HEK293 (cell line): ENCODE results near the gene HOMER1.

Experiments
- CTCF ChIA-PET: fragments of 350-600 bp; formaldehyde crosslinking; extraction: SDS; loops from one replicate; lab custom pipeline; 2021; ENCODE audit warnings: antibody characterized with exemption; lab: Yijun Ruan, JAX
- POLR2A ChIA-PET: fragments of 300-600 bp; formaldehyde crosslinking; extraction: SDS; loops from one replicate; lab custom pipeline; 2020; ENCODE audit warnings: antibody characterized with exemption, inconsistent platforms; lab: Yijun Ruan, JAX
- H3K27ac ChIP-seq: fragments of 200-500 bp; sonication (Bioruptor generic); 2 replicates; pipeline ENCODE4 v1.5.1; 2014; ENCODE audit warnings: low read depth, low read length, control low read depth, inconsistent platforms; ENCODE audit errors: extremely low read depth
- H3K36me3 ChIP-seq, 2 experiments: fragments of 200-500 bp in 1 of 2; sonication (Bioruptor generic) in 1 of 2; 1 replicate in 1 of 2; 2 replicates in 1 of 2; pipeline ENCODE4 v1.5.1; 2014 to 2017; ENCODE audit warnings: inconsistent platforms in 2 of 2, low read length in 2 of 2; ENCODE audit not compliant: control insufficient read depth in 2 of 2, insufficient read depth in 1 of 2
- H3K4me1 ChIP-seq: fragments of 200-500 bp; sonication (Bioruptor generic); 2 replicates; pipeline ENCODE4 v1.5.1; 2014; ENCODE audit warnings: mild to moderate bottlenecking, low read length, inconsistent platforms; ENCODE audit not compliant: control insufficient read depth, insufficient read depth
- H3K4me3 ChIP-seq: 2 replicates; pipeline ENCODE4 v1.5.1; 2011; ENCODE audit warnings: low read depth, mild to moderate bottlenecking, control low read depth, low read length, moderate library complexity
- H3K9me3 ChIP-seq: fragments of 200-500 bp; sonication (Bioruptor generic); 2 replicates; pipeline ENCODE4 v1.5.1; 2014; ENCODE audit warnings: low read depth, low read length, inconsistent platforms; ENCODE audit not compliant: control insufficient read depth, insufficient read depth
- KLF16 ChIP-seq: fragments of 450-650 bp; formaldehyde crosslinking; IDR thresholded peaks from 2 replicates; pipeline ENCODE4 v1.5.1; 2017; ENCODE audit warnings: missing biosample characterization, missing genetic modification characterization
- MEIS1 ChIP-seq: sonication (generic); formaldehyde crosslinking; IDR thresholded peaks from 2 replicates; pipeline ENCODE4 v1.8.1; 2022; ENCODE audit warnings: missing genetic modification reagents, mild to moderate bottlenecking, borderline replicate concordance
- PRDM6 ChIP-seq: fragments of 450-650 bp; formaldehyde crosslinking; IDR thresholded peaks from 2 replicates; pipeline ENCODE4 v1.5.1; 2017; ENCODE audit warnings: missing biosample characterization, missing genetic modification characterization
- REPIN1 ChIP-seq: fragments of 450-650 bp; formaldehyde crosslinking; IDR thresholded peaks from 2 replicates; pipeline ENCODE4 v1.5.1; 2017; ENCODE audit warnings: missing biosample characterization, missing genetic modification characterization, low read depth
- ZBTB17 ChIP-seq: fragments of 450-650 bp; formaldehyde crosslinking; IDR thresholded peaks from 2 replicates; pipeline ENCODE4 v1.5.1; 2016; ENCODE audit warnings: missing biosample characterization, missing genetic modification characterization
- ZBTB20 ChIP-seq: fragments of 450-650 bp; formaldehyde crosslinking; IDR thresholded peaks from 2 replicates; pipeline ENCODE4 v1.5.1; 2016; ENCODE audit warnings: missing biosample characterization, missing genetic modification characterization
- ZBTB8A ChIP-seq: fragments of 450-650 bp; formaldehyde crosslinking; IDR thresholded peaks from 2 replicates; pipeline ENCODE4 v1.5.1; 2016; ENCODE audit warnings: missing biosample characterization, missing genetic modification characterization
- ZFP69B ChIP-seq: fragments of 450-650 bp; formaldehyde crosslinking; IDR thresholded peaks from 2 replicates; pipeline ENCODE4 v1.5.1; 2016; ENCODE audit warnings: missing biosample characterization, missing genetic modification characterization
- ZNF112 ChIP-seq: fragments of 450-650 bp; formaldehyde crosslinking; IDR thresholded peaks from 2 replicates; pipeline ENCODE4 v1.5.0; 2017; ENCODE audit warnings: missing biosample characterization, missing genetic modification characterization
- ZNF133 ChIP-seq: fragments of 450-650 bp; formaldehyde crosslinking; IDR thresholded peaks from 2 replicates; pipeline ENCODE4 v1.5.1; 2016; ENCODE audit warnings: missing biosample characterization, missing genetic modification characterization
- ZNF155 ChIP-seq: fragments of 450-650 bp; formaldehyde crosslinking; IDR thresholded peaks from 2 replicates; pipeline ENCODE4 v1.5.1; 2016; ENCODE audit warnings: missing biosample characterization, missing genetic modification characterization
- ZNF2 ChIP-seq: fragments of 450-650 bp; formaldehyde crosslinking; IDR thresholded peaks from 2 replicates; pipeline ENCODE4 v1.5.1; 2016; ENCODE audit warnings: missing biosample characterization, missing genetic modification characterization
- ZNF23 ChIP-seq: fragments of 450-650 bp; formaldehyde crosslinking; IDR thresholded peaks from 2 replicates; pipeline ENCODE4 v1.5.1; 2016; ENCODE audit warnings: missing biosample characterization, missing genetic modification characterization, borderline replicate concordance
- ZNF292 ChIP-seq: fragments of 450-650 bp; formaldehyde crosslinking; IDR thresholded peaks from 2 replicates; pipeline ENCODE4 v1.5.1; 2016; ENCODE audit warnings: low read depth, missing biosample characterization, missing genetic modification characterization, borderline replicate concordance
- ZNF341 ChIP-seq: fragments of 450-650 bp; formaldehyde crosslinking; IDR thresholded peaks from 2 replicates; pipeline ENCODE4; 2016; ENCODE audit warnings: low read depth, missing biosample characterization, missing genetic modification characterization
- ZNF473 ChIP-seq: fragments of 450-650 bp; formaldehyde crosslinking; IDR thresholded peaks from 2 replicates; pipeline ENCODE4 v1.5.1; 2017; ENCODE audit warnings: missing biosample characterization, missing genetic modification characterization
- ZNF501 ChIP-seq: fragments of 450-650 bp; formaldehyde crosslinking; IDR thresholded peaks from 2 replicates; pipeline ENCODE4 v1.5.1; 2016; ENCODE audit warnings: missing biosample characterization, missing genetic modification characterization
- ZNF510 ChIP-seq: fragments of 450-650 bp; formaldehyde crosslinking; IDR thresholded peaks from 2 replicates; pipeline ENCODE4 v1.5.1; 2018; ENCODE audit warnings: mild to moderate bottlenecking, missing genetic modification characterization, missing biosample characterization; ENCODE audit not compliant: insufficient replicate concordance
- ZNF626 ChIP-seq: fragments of 450-650 bp; sonication (Bioruptor Pico); formaldehyde crosslinking; IDR thresholded peaks from 2 replicates; pipeline ENCODE4 v1.5.1; 2018; ENCODE audit warnings: missing biosample characterization, missing genetic modification characterization, inconsistent platforms
- ZNF639 ChIP-seq: fragments of 450-650 bp; formaldehyde crosslinking; IDR thresholded peaks from 2 replicates; pipeline ENCODE4 v1.5.1; 2016; ENCODE audit warnings: missing biosample characterization, missing genetic modification characterization
- ZNF658 ChIP-seq: fragments of 450-650 bp; formaldehyde crosslinking; IDR thresholded peaks from 2 replicates; pipeline ENCODE4; 2016; ENCODE audit warnings: missing biosample characterization, missing genetic modification characterization
- ZNF704 ChIP-seq: fragments of 450-650 bp; formaldehyde crosslinking; IDR thresholded peaks from 2 replicates; pipeline ENCODE4 v1.5.1; 2016; ENCODE audit warnings: missing biosample characterization, missing genetic modification characterization
- ZNF76 ChIP-seq: fragments of 450-650 bp; formaldehyde crosslinking; IDR thresholded peaks from 2 replicates; pipeline ENCODE4; 2016; ENCODE audit warnings: low read depth, missing biosample characterization, missing genetic modification characterization, borderline replicate concordance
- ZNF768 ChIP-seq: fragments of 450-650 bp; formaldehyde crosslinking; IDR thresholded peaks from 2 replicates; pipeline ENCODE4 v1.5.1; 2018; ENCODE audit warnings: missing biosample characterization, mild to moderate bottlenecking, missing genetic modification characterization
- ZNF785 ChIP-seq: fragments of 450-650 bp; formaldehyde crosslinking; IDR thresholded peaks from 2 replicates; pipeline ENCODE4 v1.5.1; 2016; ENCODE audit warnings: missing biosample characterization, missing genetic modification characterization
- TF ChIP-seq, protein P1 (sequence below): fragments of 450-650 bp; formaldehyde crosslinking; IDR thresholded peaks from 2 replicates; pipeline ENCODE4 v1.5.1; 2016; ENCODE audit warnings: missing biosample characterization, missing genetic modification characterization
- TF ChIP-seq, protein P2 (sequence below): fragments of 450-650 bp; formaldehyde crosslinking; IDR thresholded peaks from 2 replicates; pipeline ENCODE4 v1.5.1; 2017; ENCODE audit warnings: missing biosample characterization, missing genetic modification characterization

Gene HOMER1

GRCh38 chr5:79416499-79416898 is 97.4 kb downstream of the HOMER1 start (continued):
- TF ChIP-seq REPIN1 (tag by site-specific recombination) (no peak), ZBTB8A (tag by site-specific recombination) (no peak), ZNF292 (tag by site-specific recombination) (no peak), ZNF658 (tag by site-specific recombination) (no peak), ZBTB17 (tag by site-specific recombination) (no peak), ZNF76 (tag by site-specific recombination) (no peak), ZNF155 (no peak), ZNF112 (tag by site-specific recombination) (no peak), MEIS1 (CRISPR knock-in tag) (no peak), ZBTB20 (tag by site-specific recombination) (no peak)

DNA sequence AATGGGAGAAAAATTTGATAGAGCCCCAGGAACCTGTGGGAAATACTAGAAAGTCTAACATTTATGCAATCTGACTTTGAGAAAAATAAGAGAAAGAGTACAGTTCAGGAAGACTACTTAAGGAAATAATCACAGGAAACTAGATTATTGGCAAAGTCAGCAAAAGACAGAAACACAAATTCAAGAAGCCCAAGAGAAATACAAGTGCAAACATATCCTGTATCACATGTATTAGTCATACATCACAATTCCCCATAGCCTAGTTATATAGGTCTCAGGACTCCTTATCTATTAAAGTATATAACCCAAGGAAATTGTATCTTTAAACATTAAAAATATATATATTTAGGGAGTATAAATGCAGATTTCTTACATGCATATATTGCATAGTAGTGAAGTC is 100.8 kb downstream of the HOMER1 start:
- TF ChIP-seq ZNF510 (tag by site-specific recombination) (no peak), ZNF23 (tag by site-specific recombination) (no peak), ZBTB8A (tag by site-specific recombination) (no peak), ZNF2 (tag by site-specific recombination) (no peak), ZNF133 (tag by site-specific recombination) (no peak), ZNF473 (tag by site-specific recombination) (no peak), ZNF768 (tag by site-specific recombination) (no peak), ZNF785 (no peak), ZNF501 (tag by site-specific recombination) (no peak), ZNF341 (tag by site-specific recombination) (no peak), KLF16 (no peak), PRDM6 (no peak), ZNF704 (no peak), ZNF639 (tag by site-specific recombination) (no peak), REPIN1 (tag by site-specific recombination) (no peak), ZNF626 (tag by site-specific recombination) (no peak), ZFP69B (tag by site-specific recombination) (no peak)
- TF ChIP-seq, protein P1, sequence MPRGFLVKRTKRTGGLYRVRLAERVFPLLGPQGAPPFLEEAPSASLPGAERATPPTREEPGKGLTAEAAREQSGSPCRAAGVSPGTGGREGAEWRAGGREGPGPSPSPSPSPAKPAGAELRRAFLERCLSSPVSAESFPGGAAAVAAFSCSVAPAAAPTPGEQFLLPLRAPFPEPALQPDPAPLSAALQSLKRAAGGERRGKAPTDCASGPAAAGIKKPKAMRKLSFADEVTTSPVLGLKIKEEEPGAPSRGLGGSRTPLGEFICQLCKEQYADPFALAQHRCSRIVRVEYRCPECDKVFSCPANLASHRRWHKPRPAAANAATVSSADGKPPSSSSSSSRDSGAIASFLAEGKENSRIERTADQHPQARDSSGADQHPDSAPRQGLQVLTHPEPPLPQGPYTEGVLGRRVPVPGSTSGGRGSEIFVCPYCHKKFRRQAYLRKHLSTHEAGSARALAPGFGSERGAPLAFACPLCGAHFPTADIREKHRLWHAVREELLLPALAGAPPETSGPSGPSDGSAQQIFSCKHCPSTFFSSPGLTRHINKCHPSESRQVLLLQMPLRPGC (tag by site-specific recombination), result no peak
- TF ChIP-seq, protein P2, sequence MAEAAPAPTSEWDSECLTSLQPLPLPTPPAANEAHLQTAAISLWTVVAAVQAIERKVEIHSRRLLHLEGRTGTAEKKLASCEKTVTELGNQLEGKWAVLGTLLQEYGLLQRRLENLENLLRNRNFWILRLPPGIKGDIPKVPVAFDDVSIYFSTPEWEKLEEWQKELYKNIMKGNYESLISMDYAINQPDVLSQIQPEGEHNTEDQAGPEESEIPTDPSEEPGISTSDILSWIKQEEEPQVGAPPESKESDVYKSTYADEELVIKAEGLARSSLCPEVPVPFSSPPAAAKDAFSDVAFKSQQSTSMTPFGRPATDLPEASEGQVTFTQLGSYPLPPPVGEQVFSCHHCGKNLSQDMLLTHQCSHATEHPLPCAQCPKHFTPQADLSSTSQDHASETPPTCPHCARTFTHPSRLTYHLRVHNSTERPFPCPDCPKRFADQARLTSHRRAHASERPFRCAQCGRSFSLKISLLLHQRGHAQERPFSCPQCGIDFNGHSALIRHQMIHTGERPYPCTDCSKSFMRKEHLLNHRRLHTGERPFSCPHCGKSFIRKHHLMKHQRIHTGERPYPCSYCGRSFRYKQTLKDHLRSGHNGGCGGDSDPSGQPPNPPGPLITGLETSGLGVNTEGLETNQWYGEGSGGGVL (tag by site-specific recombination), result no peak
- CTCF ChIA-PET, result interaction anchor here (0.6 kb wide), 1 partner anchor 280 kb away, joined by 3 read pairs; no protein-coding TSS in a partner anchor
- POLR2A ChIA-PET, result no interaction called here

More for the DNA sequence above, 100.8 kb downstream of the HOMER1 start:
- Histone ChIP-seq H3K4me1 (no peaks in the 10 kb centered on the region), H3K9me3 (no peaks in the 10 kb centered on the region), H3K27ac (no peak overlapping the region), H3K4me3 (no peak overlapping the region), H3K36me3 (no peaks in the 10 kb centered on the region; a peak in 1 of 3 replicates)
